GM18519 (cell line): ENCODE measurements around the gene DCBLD2.
"Not testable (repeated sequence)": the region's sequence is repeated elsewhere in the genome, so short reads cannot be mapped to it uniquely, and the experiment has no call there.

ENCODE experiments used
- ATAC-seq: cut with Tn5 transposase; IDR thresholded peaks from one replicate; pipeline ENCODE4 v1.9.1; 2021; ENCODE audit warnings: mild to moderate bottlenecking, moderate library complexity; ENCODE audit not compliant: unreplicated experiment, low FRiP score

The DCBLD2 gene

GRCh38 chr3:98894791-98895576 lies 6.5 kb downstream of the DCBLD2 start:
- no peak for ATAC-seq

- ATAC-seq: no peak
These were observed 7.8 kb downstream of the DCBLD2 start for GRCh38 chr3:98893740-98894139.

- ATAC-seq: no peak
These were observed 9.2 kb downstream of the DCBLD2 start for GRCh38 chr3:98892263-98892662.

GRCh38 chr3:98890965-98891910 lies 10.3 kb downstream of the DCBLD2 start:
- no peak for ATAC-seq

- ATAC-seq: no peak
These were observed 11.2 kb downstream of the DCBLD2 start for GRCh38 chr3:98890181-98890835.

- ATAC-seq: no peak
These were observed 13.8 kb downstream of the DCBLD2 start for GRCh38 chr3:98887684-98888083.

- no peak for ATAC-seq
These were observed 15.0 kb downstream of the DCBLD2 start for GRCh38 chr3:98886525-98886924.

- ATAC-seq: no peak
These were observed 15.6 kb downstream of the DCBLD2 start for GRCh38 chr3:98885851-98886250.

GRCh38 chr3:98884675-98885371 lies 16.7 kb downstream of the DCBLD2 start:
- ATAC-seq: no peak

GRCh38 chr3:98882614-98883333 lies 18.7 kb downstream of the DCBLD2 start:
- not testable (repeated sequence) for ATAC-seq

GRCh38 chr3:98877132-98877531 lies 24.4 kb downstream of the DCBLD2 start:
- no peak for ATAC-seq

GRCh38 chr3:98875535-98875934 lies 26.0 kb downstream of the DCBLD2 start:
- no peak for ATAC-seq

- ATAC-seq: no peak
These were observed 26.8 kb downstream of the DCBLD2 start for GRCh38 chr3:98874602-98875249.

- ATAC-seq: no peak
These were observed 32.1 kb downstream of the DCBLD2 start for GRCh38 chr3:98869391-98869790.

- not testable (repeated sequence) for ATAC-seq
These were observed 43.5 kb downstream of the DCBLD2 start for GRCh38 chr3:98857971-98858370.

GRCh38 chr3:98857258-98857657 lies 44.2 kb downstream of the DCBLD2 start:
- ATAC-seq: not testable (repeated sequence)

- no peak for ATAC-seq
These were observed 44.8 kb downstream of the DCBLD2 start for GRCh38 chr3:98856724-98857123.

- no peak for ATAC-seq
These were observed 45.6 kb downstream of the DCBLD2 start for GRCh38 chr3:98855806-98856400.

GRCh38 chr3:98848108-98848507 lies 53.4 kb downstream of the DCBLD2 start:
- ATAC-seq: no peak
